Mammary epithelial cell (primary cell): ENCODE results near the gene WNT11.

ENCODE experiments used
- CTCF ChIP-seq, 2 donors: IDR thresholded peaks in 1 of 2; conservative IDR thresholded peaks in 1 of 2; 2 replicates each; pipeline ENCODE4 v1.5.1; 2011 to 2012; ENCODE audit warnings: inconsistent platforms in 2 of 2, low read length in 2 of 2, mild to moderate bottlenecking in 2 of 2, control low read depth in 1 of 2, low read depth in 1 of 2; ENCODE audit not compliant: insufficient read depth in 1 of 2; ENCODE audit errors: extremely low read depth in 1 of 2
- EZH2 ChIP-seq: IDR thresholded peaks from 2 replicates; pipeline ENCODE4 v1.6.1; 2012; ENCODE audit warnings: low read length, inconsistent platforms, borderline replicate concordance

- no peak for TF ChIP-seq CTCF (conservative IDR thresholded peaks at IDR 0.05 in 1 of 2, IDR thresholded peaks at IDR 0.05 in 1 of 2; ENCODE audit: extremely low read depth in 1 of 2, insufficient read depth in 1 of 2, low read depth in 1 of 2, low read length in 2 of 2)
- no peak for TF ChIP-seq EZH2
Observed at GRCh38 chr11:76230392-76230791, 24.1 kb upstream of the WNT11 start.
